Activated CD8-positive, alpha-beta memory T cell treated with anti-CD3 and anti-CD28 coated beads for 1 hour (primary cell): ENCODE results near the gene CENPP.
"Not testable (repeated sequence)": the region's sequence is repeated elsewhere in the genome, so short reads cannot be mapped to it uniquely, and the experiment has no call there.

Experiments
- DNase-seq, 2 donors: peaks; one replicate each; pipeline ENCODE4 v3.0.0-alpha.2; 2020; ENCODE audit warnings: low read depth in 1 of 2; ENCODE audit errors: extremely low read depth in 1 of 2

Gene CENPP

DNA sequence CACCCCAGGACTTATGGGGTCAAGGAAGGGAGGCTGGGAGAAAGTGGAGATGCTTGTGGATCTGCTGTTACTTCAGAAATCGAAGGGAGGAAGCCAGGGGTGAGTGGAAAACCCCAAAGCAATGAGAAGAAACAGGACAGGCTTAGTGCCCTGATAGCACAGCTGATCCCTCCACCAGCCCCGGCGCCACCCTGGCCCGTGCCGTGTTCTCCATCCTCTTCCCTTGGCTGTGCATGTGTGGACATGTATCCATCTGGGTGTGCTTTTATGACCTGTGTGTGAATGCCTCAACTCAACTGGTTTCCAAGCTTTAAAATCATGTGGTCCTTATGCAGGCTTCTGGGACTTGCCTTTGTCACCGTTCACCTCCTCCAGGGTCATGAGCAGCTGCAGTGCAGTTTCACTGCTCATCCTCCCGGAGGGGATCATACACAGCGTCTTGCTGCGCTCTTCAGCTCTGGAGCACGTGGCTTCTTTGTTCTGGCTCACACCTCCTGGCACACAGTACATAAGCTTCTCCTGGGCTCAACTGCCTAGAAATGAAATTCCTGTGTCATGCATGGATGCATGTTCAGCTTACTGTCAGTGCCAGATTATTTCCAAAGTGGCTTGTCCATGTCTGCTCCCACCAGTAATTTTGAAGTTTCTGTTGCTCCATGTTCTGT is 286.0 kb downstream of the CENPP start:
- no peak for DNase-seq

DNA sequence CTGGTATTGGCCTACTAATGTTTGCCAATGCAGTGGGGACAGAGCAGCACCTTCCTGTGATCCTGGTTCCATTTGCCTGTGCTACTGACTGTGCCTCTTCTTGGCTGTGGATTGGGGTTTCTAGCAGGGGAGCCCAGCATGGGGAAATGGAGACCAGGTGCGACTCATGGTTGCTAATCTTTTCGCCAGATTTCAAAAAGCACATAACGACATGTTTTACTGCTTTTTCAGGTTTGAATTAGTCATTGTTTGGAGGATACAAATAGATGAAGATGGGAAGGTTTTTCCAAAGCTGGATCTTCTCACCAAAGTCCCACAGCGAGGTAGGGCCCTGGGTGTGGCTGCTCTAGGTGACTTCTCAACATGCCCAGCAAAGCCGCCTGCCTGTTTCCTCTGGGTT is 286.5 kb downstream of the CENPP start:
- no peak for DNase-seq

DNA sequence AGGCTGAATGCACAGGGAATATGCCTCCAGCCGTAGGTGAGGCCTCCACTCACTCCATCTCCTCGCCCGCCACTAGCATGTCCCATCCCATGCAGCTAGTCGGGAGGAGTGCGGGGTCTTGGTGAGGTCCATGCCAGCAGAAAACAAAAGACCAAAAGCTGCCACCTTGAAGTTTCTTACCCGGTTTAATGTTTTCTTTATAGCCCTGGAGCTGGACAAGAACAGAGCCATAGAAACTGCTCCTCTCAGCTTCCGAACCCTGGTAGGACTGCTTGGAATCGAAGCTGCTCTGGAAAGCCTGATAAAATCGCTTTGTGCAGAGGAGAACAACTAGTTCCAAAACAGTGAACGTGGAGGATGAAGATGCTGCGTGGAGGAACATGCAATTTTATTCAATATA is 287.1 kb downstream of the CENPP start:
- DNase-seq: no peak

DNA sequence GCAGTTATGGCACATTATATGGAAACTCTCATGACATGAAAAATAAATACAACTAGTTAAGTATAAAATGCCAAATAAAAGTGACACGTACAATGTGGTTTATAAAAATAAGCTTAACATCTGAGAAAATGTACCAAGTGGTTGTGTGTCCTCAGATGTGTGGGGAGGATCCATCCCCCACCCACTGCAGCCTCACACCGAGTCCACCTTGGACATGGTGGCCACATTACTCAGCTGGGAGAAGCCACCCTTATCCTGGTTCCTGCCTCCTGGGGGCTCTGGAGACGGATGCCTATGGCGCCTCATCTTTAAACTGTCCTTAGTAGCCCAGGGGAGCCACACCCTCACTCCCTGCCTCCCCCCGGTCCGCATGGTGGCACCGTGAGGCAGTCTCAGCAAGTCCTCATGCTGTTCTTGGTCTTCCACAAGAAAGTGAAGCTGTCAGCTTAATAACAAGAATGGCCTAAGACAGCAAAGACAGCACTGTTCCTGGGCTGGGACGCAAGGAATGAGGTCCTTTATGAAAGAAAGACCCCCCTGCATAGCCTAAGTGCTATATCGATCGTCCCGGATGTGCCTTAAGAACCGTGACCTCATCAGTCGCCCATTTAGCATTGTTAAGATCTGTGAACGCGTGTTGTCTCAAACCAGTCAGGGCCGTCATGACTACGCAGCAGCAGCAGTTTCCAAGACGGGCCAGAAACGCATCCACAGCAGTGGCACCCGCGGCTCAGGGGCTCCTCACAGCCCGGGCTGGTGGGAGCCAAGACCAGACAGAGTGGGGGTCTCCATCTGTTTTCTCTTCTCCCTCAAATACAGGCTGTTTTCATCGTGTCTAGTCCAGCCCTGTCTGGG is 287.7 kb downstream of the CENPP start:
- DNase-seq: no peak

DNA sequence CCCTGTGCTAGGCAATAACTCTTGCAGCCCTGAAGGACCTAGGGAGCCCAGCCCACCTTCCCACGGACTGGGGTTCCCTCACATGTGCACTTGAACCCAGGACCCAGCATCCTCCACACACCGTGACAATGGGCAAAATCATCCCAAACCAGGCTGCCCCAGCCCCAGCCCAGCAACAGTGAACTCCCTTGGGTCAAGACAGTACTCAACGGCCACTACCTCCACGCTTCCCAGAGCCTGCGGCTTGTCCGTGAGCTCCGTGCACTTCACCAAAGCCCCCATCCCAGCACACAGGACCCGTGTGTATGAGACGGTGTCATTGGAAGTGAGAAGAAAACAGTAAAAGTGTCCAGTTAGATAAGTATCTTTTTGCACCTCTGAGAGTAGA is 288.4 kb downstream of the CENPP start:
- DNase-seq: no peak

DNA sequence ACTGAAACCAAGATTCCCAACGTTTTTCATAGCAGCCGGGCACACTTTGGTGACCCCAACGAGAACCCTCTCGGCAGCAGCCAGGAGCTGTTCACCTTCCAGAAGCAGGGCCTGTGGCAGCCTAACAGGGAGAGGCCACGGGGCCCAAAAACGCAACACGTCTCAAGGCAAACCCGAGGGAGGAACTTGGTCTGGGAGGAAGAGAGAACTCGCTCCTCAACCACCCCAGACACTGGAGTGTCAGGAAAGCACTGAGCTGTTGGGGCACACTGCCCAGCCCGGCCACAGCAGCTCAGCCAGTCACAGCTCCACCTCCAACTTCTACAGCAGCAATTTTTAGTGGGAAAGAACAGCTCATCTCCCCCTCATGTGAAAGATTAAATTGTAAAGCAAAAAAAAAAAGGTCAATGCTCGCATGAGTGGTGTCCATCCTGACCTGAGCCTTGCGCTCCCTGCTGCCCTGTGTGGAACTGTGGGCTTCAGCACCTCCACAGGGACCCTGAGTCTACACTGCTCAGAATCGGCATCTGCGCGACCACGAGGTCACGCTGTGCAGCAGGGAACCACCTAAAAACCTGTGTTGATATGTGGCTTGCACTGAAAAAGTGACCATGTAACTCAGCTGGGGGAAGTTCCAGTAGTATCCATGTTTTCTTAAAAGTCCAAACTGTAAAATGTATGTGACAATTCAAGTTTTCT is 289.2 kb downstream of the CENPP start:
- no peak for DNase-seq

DNA sequence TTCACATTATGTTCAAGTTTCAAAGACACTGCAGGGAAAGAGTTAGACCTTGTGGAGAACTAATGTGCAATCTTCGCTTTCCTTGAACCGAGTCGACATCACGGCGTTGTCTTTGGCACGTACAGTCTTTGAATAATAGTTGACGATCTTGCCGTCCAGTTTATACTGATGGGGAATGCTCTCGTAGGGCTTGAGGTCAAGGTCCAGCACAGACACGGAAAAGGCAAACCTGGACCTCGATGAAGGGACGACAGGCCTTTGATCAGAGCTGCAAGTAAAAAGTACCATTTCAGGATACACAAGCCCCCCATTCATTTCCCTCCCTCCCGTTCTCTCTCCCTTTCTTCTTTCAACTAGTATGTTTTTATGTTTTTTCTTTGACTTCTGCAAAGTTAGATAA is 290.0 kb downstream of the CENPP start:
- no peak for DNase-seq

DNA sequence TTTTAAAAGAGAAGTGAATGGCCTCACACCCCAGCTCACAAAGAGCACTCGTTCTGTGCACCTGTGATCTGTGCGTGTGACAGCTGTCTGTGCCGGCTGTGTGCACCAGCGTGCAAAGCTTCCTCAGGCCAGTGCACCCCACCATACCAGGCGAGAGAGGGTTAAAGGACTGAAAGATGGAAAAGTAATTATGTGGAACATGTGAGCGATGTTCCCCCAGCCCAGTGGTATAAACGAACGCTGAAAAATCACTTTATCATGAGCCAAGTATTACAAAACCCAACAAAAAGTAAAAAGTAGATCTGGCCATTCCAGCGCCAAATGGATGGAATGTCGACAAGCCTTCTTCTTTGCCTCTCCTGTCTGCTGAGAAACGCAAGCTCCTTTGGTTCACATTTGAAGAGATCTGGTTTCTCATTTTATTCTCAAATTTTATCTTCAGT is 290.5 kb downstream of the CENPP start:
- no peak for DNase-seq

DNA sequence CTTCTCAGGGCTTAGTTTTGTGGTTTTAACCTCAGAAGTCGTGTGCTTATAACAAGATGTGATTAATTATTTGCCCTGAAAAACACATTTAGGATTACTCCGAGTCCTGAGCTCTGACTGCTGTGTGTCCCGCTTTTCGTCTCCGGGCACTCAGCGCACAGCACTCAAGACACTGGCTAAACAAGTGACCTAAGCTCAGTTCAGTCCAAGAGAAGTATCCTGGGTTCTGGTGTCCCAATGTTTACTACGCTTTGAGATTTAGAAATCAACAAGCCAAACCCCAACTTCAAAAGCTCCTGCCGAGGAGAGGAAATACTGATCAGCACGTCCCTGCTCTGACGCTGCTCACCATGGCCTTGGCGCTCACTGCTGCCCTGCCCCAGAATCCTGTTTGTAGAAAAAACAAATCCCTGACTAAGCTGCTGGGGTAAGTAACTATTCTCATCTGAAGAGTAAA is 290.9 kb downstream of the CENPP start:
- no peak for DNase-seq

DNA sequence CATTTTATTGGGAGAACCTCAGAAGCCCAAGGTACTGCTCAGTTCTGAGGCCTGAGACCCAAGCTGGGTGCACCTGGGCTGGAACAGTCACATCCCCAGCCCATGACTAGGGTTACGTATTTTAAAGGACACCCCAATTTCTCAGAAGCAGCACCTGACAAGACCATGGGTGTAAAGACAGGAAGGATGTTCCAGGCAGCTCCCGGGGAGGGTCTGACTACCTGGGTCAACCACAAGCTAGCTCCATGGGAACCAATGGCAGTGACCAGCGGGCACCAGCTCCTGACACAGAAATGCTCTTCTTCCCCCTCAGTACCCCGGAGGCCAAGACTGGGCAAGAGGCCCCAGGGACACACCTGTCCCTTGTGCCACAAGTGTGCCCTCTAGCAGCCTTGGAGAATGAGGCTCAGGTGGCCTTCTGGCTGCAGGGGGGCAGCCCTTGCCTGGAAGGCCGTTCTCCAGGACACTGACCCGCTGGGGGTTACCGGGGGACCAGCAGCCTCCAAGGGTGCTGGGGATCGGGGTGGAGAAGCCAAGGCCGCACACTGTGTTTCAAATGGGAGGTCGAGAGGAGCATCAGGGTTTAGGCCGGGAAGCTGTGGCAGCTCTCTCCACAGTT is 291.6 kb downstream of the CENPP start:
- DNase-seq: no peak

DNA sequence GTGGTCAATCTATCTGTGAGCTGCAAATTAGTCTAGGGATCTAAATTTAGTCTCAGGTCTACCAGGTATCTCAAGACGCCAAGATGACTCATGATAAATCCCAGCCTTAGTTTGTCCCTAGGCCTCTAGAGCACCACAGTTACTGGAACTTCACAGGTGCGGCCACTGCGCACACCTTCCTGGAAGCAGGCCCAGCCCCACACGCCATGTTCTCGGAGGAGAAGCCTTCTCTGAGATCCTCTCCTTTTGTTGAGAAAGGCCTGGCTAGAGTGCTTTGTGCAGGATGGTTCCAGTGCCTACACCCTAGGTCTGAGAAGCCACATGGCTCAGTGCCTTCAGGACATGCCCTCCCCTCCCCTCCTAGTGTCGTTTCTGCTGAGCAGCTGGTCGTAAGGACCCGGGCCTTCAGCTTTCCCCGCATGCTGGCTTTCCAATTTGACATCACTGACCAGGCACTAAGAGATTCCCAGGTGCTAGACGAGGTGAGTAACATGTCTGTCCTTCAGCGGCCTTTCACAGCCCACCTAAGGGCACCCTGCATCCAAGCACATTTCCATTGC is 292.3 kb downstream of the CENPP start:
- no peak for DNase-seq

DNA sequence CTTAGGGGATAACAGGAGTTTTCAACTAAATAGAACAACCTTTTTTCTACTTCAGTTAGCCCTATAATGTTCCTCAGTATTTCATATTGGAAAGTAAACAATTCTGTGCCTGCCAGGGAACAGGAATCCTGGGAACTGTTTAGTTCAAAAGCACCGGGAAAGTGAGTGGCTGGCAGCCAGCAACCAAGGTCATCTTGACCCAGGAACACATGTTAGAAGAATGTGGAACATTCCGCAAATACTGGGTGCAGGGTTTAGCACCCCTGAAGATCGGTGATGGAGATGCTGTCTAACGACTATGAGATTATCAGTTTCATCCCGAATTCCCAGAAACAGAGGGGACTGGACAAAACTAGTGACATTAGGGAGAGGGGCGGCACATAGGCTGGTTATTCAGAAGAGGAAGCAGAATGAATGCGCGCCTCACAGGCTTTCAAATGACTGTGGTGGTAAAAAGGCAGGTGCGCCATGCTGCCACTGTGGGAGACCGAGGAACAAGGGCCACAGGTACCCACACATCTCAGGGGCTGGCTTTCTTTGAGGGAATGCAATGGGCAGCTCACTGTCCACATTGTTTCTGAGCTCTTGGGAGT is 293.0 kb downstream of the CENPP start:
- DNase-seq: no peak

DNA sequence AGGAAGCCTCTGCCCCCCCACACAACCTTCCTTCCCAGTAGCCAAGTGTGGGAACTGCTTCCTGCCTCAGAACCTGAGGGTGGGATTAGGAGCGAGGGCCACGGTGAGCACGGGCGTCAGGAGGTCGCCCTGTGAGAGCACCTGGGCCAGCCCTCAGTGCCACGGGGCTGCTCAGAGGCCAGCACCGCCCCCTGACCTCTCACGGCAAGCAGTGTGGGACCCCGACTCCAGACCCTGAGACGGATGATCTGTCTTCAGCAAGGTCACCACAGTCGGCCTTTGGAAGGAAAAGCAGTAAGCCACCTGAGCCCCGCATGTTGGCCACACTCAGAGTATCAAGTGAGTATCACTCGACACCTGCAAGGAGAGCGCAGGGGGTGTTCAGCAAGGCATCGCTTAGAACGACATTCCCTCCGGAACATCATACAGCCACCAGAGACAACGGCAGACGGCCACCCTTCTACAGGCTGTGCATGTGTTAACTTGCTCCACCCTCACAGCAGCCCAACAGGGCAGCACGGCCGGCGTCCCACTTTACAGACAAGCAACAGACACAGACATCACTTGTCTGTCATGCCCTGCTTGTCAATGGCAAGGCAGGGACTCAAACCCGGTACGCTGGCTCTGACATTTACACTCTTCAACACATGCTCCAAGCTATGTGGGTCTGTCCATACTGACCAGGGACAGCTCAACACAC is 294.0 kb downstream of the CENPP start:
- DNase-seq: no peak

DNA sequence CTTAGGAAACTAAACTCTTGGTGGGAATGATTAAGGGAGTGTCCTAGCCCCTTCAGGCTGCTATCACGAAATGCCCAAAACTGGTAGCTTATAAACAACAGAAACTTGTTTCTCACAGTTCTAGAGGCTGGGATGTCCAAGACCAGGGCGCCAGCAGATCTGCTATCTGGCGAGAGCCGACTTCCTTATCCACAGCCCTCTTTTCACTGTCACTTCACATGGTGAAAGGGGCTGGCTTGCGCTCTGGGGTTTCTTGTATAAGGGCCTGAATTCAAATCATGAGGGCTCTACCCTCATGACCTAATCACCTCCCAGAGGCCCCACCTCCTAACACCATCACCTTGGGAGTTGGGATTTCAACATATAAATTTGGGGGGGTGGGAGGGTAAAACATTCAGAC is 295.1 kb downstream of the CENPP start:
- no peak for DNase-seq

DNA sequence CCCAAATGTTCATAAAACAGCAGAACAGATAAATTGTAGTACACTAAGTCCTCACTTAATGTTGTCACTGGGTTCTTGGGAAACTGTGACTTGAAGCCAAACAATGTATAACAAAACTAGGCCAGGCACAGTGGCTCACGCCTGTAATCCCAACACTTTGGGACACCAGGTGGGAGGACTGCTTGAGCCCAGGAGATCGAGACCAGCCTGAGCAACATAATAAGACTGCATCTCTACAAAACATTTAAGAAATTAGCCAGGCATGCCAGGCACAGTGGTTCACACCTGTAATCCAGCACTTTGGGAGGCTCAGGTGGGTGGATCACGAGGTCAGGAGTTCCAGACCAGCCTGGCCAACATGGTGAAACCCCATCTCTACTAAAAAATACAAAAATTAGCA is 298.2 kb downstream of the CENPP start:
- not testable (repeated sequence) for DNase-seq

DNA sequence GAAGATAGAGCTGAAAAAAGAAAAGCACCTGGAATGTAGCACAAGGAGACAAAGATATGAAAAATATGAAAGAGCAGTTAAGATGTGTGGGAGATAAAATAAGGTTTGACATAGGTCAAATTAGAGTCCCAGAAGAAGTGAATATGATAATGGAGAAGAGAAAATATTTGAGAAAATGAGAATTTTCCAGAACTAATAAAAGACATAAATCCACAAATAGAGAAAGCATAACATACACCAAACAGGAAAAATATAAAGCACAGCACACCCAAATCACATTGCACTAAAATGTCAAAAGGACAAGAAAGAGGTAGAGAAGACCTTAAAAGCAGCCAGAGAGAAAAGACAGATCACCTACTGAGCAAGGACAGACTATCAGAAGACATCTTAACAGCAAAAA is 300.7 kb downstream of the CENPP start:
- DNase-seq: no peak

DNA sequence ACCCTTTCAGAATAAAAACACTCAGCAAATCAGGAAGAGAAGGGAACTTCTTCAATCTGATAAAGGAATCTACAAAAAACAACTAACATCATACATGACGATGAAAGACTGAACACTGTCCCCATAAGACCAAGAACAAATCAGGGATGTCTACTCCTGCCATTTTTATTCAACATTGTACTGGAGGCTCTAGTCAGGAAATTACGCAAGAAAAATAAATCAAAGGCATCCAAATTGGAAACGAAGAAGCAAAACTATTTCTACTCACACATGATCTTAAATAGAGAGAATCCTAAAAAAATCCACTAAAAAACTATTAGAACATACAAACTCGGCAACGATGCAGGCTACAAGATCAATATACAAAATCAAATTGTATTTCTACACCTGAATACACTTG is 301.9 kb downstream of the CENPP start:
- DNase-seq: no peak

DNA sequence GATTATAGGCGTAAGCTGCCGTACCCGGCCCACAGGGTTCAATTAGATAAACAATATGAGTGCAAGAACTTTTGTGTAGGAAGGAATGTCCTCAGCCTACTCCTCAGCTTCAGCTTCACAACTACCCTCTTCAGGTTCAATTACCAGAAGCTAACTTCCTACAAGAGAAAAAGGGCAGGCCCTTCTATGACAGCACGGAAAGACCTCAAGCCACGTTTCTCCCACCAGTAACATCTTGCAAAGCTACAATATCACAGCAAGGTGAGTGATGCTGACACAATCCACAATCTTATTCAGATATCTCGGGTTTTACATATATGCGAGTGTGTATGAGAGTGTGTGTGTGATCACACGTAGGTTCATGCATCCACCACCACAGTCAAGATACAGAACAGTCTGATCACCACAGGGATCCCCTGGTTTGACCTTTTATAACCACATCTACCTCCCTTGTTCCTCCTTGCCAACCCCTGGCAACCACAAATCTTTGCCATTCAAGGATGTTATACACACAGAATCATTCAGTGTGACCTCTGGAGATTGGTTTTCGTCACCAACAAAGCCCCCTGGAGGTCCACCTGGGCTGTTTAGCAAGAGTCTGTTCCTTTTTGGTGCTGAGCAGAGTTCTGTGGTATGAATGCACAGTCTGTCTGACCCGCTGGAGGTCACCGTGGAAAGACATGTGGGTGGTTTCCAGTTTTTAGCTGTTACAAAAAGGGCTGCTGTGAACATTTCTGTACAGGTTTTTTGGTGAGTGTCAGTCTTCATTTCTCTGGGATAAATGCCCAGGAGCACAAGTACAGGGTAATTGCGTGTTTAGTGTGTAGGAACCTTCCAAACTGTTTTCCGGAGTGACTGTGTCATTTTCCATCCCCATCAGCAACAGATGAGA is 305.9 kb downstream of the CENPP start:
- DNase-seq: no peak

DNA sequence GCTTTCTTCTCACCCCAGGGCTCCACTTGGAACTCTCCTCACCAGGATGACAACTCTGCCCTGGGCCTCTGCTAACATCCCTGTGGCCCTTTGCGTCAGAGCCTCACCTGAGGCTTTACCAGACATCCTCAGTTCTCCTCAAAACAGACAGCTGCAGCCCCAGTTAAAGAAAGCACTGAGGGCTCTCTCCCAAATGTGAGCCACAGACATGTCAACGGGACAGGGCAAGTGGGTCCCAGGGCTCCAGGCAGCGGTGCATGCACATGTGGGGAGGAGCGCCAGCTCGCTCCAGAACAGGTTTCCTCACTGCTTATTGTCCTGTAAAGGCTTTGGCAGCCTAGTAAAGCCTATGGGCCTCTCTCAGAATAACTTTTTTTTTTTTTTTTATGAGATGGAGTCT is 306.9 kb downstream of the CENPP start:
- DNase-seq: no peak
